Uterus (tissue), 2 donors: ENCODE measurements around the gene AASDHPPT.

Source experiments
- POLR2A ChIP-seq, 2 donors: fragments of 450-650 bp; IDR thresholded peaks; one replicate each; pipeline ENCODE4 v1.6.1; 2016; ENCODE audit warnings: antibody characterized with exemption in 2 of 2, mild to moderate bottlenecking in 1 of 2, moderate library complexity in 1 of 2
- TF ChIP-seq, protein P1 (sequence below), 4 experiments: fragments of 200-600 bp in 2 of 4; fragments of 450-650 bp in 2 of 4; sonication (generic) in 2 of 4; IDR thresholded peaks; one replicate each; pipeline ENCODE4 v1.5.1; 2016 to 2019; ENCODE audit warnings: antibody characterized with exemption in 4 of 4, mild to moderate bottlenecking in 2 of 4, moderate library complexity in 1 of 4

- TF ChIP-seq POLR2A (IDR thresholded peaks at IDR 0.05), result no peak
- TF ChIP-seq, protein P1, sequence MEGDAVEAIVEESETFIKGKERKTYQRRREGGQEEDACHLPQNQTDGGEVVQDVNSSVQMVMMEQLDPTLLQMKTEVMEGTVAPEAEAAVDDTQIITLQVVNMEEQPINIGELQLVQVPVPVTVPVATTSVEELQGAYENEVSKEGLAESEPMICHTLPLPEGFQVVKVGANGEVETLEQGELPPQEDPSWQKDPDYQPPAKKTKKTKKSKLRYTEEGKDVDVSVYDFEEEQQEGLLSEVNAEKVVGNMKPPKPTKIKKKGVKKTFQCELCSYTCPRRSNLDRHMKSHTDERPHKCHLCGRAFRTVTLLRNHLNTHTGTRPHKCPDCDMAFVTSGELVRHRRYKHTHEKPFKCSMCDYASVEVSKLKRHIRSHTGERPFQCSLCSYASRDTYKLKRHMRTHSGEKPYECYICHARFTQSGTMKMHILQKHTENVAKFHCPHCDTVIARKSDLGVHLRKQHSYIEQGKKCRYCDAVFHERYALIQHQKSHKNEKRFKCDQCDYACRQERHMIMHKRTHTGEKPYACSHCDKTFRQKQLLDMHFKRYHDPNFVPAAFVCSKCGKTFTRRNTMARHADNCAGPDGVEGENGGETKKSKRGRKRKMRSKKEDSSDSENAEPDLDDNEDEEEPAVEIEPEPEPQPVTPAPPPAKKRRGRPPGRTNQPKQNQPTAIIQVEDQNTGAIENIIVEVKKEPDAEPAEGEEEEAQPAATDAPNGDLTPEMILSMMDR (IDR thresholded peaks at IDR 0.05), result no peak
Measured at GRCh38 chr11:106031936-106032335, 45.5 kb upstream of the AASDHPPT start.
